Loucy (cell line): ENCODE results near the gene ZNF516.

Experiments
- H2AFZ ChIP-seq: fragments of 200-600 bp; sonication (generic); 2 replicates; pipeline ENCODE4 v1.6.0; 2016; ENCODE audit warnings: antibody characterized with exemption, mild to moderate bottlenecking, low read length, moderate library complexity
- H3F3A ChIP-seq: fragments of 200-600 bp; 2 replicates; pipeline ENCODE4 v1.6.0; 2016; ENCODE audit warnings: antibody characterized with exemption, low read depth, mild to moderate bottlenecking
- H3K27me3 ChIP-seq: fragments of 200-600 bp; sonication (generic); 2 replicates; pipeline ENCODE4 v1.6.1; 2014; ENCODE audit warnings: low read length, mild to moderate bottlenecking; ENCODE audit not compliant: insufficient read depth, poor library complexity, severe bottlenecking
- H3K36me3 ChIP-seq: fragments of 200-600 bp; sonication (generic); 2 replicates; pipeline ENCODE4 v1.6.1; 2016; ENCODE audit warnings: low read length; ENCODE audit not compliant: insufficient read depth
- H3K4me1 ChIP-seq: fragments of 200-600 bp; sonication (generic); 2 replicates; pipeline ENCODE4 v1.5.1; 2014; ENCODE audit warnings: low read length, mild to moderate bottlenecking; ENCODE audit not compliant: insufficient read depth, poor library complexity, severe bottlenecking
- H3K4me2 ChIP-seq: fragments of 200-600 bp; sonication (generic); 2 replicates; pipeline ENCODE4 v1.6.0; 2014; ENCODE audit warnings: antibody characterized with exemption, low read length, low read depth, mild to moderate bottlenecking; ENCODE audit not compliant: poor library complexity, severe bottlenecking
- H3K4me3 ChIP-seq: fragments of 200-600 bp; sonication (generic); 2 replicates; pipeline ENCODE4 v1.5.1; 2014; ENCODE audit warnings: low read length, mild to moderate bottlenecking, mixed read lengths; ENCODE audit not compliant: poor library complexity, severe bottlenecking
- H3K79me2 ChIP-seq: fragments of 200-600 bp; sonication (generic); 2 replicates; pipeline ENCODE4 v1.6.1; 2014; ENCODE audit warnings: low read length; ENCODE audit not compliant: insufficient read depth
- H3K9ac ChIP-seq: fragments of 200-600 bp; sonication (generic); 2 replicates; pipeline ENCODE4 v1.6.0; 2014; ENCODE audit warnings: mild to moderate bottlenecking, low read depth, low read length, moderate library complexity; ENCODE audit not compliant: poor library complexity, severe bottlenecking
- H3K9me2 ChIP-seq: fragments of 200-600 bp; sonication (generic); replicated peaks from 2 replicates; pipeline ENCODE4 v1.6.1; 2016; ENCODE audit warnings: low read depth, low read length, mixed read lengths
- H3K9me3 ChIP-seq: fragments of 200-600 bp; sonication (generic); 2 replicates; pipeline ENCODE4 v1.6.1; 2014; ENCODE audit warnings: mild to moderate bottlenecking, antibody characterized with exemption, low read length, low read depth; ENCODE audit not compliant: insufficient read depth
- H4K20me1 ChIP-seq: fragments of 200-600 bp; sonication (generic); 2 replicates; pipeline ENCODE4 v1.6.0; 2014; ENCODE audit warnings: antibody characterized with exemption, low read length, mild to moderate bottlenecking; ENCODE audit not compliant: insufficient read depth, poor library complexity, severe bottlenecking
- CTCF ChIP-seq: fragments of 200-600 bp; sonication (generic); conservative IDR thresholded peaks from 2 replicates; pipeline ENCODE4 v1.5.1; 2014; ENCODE audit warnings: mild to moderate bottlenecking, antibody characterized with exemption, low read length
- EZH2phosphoT487 ChIP-seq: fragments of 200-600 bp; IDR thresholded peaks from 2 replicates; pipeline ENCODE4 v1.6.1; 2018; ENCODE audit warnings: antibody characterized with exemption, mild to moderate bottlenecking, moderate library complexity, borderline replicate concordance

The ZNF516 gene

GRCh38 chr18:76376668-76377358 is 118.2 kb downstream of the ZNF516 start:
- no peaks in the 10 kb centered on the region for H3K36me3 ChIP-seq
- H4K20me1 ChIP-seq = peaks cover 3% of the 10 kb centered on the region
- H3K9ac ChIP-seq = no peak overlapping the region
- H3K79me2 ChIP-seq = no peaks in the 10 kb centered on the region
- no peak overlapping the region for H3K4me3 ChIP-seq
- H3F3A ChIP-seq = no peaks in the 10 kb centered on the region
- no peak overlapping the region for H2AFZ ChIP-seq
- no peaks in the 10 kb centered on the region for H3K9me3 ChIP-seq
- peaks cover 19% of the 10 kb centered on the region for H3K4me1 ChIP-seq
- TF ChIP-seq CTCF (no peak; the same call in 1 of the 2 replicates), EZH2phosphoT487 (no peak)
- H3K4me2 ChIP-seq = no peak overlapping the region
- H3K9me2 ChIP-seq = no peaks in the 10 kb centered on the region
- H3K27me3 ChIP-seq = no peaks in the 10 kb centered on the region

GRCh38 chr18:76376225-76376624 is 118.8 kb downstream of the ZNF516 start:
- no peak overlapping the region for H2AFZ ChIP-seq
- peaks cover 3% of the 10 kb centered on the region for H4K20me1 ChIP-seq
- no peaks in the 10 kb centered on the region for H3K27me3 ChIP-seq
- no peaks in the 10 kb centered on the region for H3F3A ChIP-seq
- TF ChIP-seq CTCF = no peak
- peaks cover 19% of the 10 kb centered on the region for H3K4me1 ChIP-seq
- H3K9ac ChIP-seq = no peak overlapping the region
- H3K36me3 ChIP-seq = no peaks in the 10 kb centered on the region
- H3K4me3 ChIP-seq = no peak overlapping the region
- H3K9me2 ChIP-seq = no peaks in the 10 kb centered on the region
- H3K9me3 ChIP-seq = no peaks in the 10 kb centered on the region
- H3K4me2 ChIP-seq = no peak overlapping the region
- no peaks in the 10 kb centered on the region for H3K79me2 ChIP-seq

GRCh38 chr18:76374330-76375281 is 120.4 kb downstream of the ZNF516 start:
- no peaks in the 10 kb centered on the region for H3K27me3 ChIP-seq
- H3K9ac ChIP-seq = no peak overlapping the region
- no peaks in the 10 kb centered on the region for H3K79me2 ChIP-seq
- peak overlapping the region; percentile 65 for H3K4me2 ChIP-seq
- no peak for TF ChIP-seq CTCF
- TF ChIP-seq EZH2phosphoT487 = 0 out of 2 replicates have a peak, but pooled peaks have one; percentile 21
- no peaks in the 10 kb centered on the region for H3F3A ChIP-seq
- no peaks in the 10 kb centered on the region for H3K9me2 ChIP-seq
- H3K9me3 ChIP-seq = no peaks in the 10 kb centered on the region
- peaks cover 19% of the 10 kb centered on the region for H3K4me1 ChIP-seq
- no peak overlapping the region for H2AFZ ChIP-seq
- peaks cover 3% of the 10 kb centered on the region for H4K20me1 ChIP-seq
- H3K36me3 ChIP-seq = no peaks in the 10 kb centered on the region; the same call in 1 of the 2 replicates
- H3K4me3 ChIP-seq = no peak overlapping the region
